Measurements from ENCODE around the gene LSMEM2.
A peak's percentile ranks its signal among the peaks of the same experiment; 100 is the strongest.
"Not testable (repeated sequence)": the region's sequence is repeated elsewhere in the genome, so short reads cannot be mapped to it uniquely, and the experiment has no call there.

LSMEM2 gene

DNA sequence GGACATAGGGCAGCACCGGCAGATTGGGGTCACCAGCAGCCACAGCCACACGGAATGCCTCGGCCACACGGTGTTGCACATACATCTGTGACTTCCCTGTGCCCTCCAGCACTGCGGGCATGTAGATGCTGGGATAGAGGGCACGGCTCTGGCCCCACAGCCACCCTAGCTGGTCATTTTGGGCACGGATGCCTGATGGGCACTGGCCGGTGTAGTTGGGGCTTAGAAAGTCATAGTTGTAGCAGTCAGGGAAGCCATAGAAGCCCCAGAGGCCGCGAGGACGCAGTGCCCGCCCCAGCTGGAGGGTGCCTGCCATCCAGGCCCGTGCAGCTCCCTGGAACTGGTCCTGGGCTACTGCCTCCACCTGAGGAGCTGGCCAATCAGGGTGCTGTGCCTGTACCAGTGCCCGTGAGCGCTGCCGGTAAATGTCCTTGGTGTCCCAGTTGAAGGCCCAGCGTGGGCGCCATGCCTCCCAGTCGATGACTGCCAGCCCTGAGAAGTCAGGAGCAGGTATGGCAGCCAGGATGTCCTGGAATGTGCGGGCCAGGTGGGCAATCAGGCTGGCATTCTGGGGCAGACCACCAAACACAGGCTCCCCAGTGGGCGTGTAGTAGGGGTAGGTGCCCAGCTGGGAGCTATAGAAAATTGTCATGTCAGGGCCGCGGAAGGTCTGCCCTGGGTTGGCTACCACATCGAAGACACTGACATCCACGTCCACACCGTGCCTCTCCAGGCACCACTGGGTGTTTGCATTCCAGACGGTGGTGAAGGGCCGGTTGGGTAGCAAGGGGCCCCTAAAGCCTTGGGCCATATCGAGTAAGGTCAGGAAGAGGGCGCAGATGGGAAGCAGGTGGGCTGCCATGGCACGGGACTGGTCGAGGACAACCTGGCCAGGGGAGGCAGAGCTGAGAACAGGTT lies 23.5 kb downstream of the LSMEM2 start:
- Histone ChIP-seq H3K9ac (ENCODE audit: low read length in 2 of 2) (no peak overlapping the region), H3K27ac (ENCODE audit: low read length) (no peak overlapping the region), H3K4me1 (ENCODE audit: control insufficient read depth, insufficient read depth, low read length) (peaks cover 39% of the 10 kb centered on the region), H3K4me3 (ENCODE audit: low read length in 2 of 2) (peak overlapping the region in 1 of 2 donors; percentile 40), H3K9me3 (ENCODE audit: control insufficient read depth in 2 of 2, low read length in 2 of 2) (no peaks in the 10 kb centered on the region), H3K27me3 (ENCODE audit: control insufficient read depth in 1 of 2, insufficient read depth in 2 of 2, low read length in 2 of 2) (no peaks in the 10 kb centered on the region), H3K36me3 (ENCODE audit: control insufficient read depth in 2 of 2, insufficient read depth in 2 of 2, low read length in 2 of 2) (no peaks in the 10 kb centered on the region)

DNA sequence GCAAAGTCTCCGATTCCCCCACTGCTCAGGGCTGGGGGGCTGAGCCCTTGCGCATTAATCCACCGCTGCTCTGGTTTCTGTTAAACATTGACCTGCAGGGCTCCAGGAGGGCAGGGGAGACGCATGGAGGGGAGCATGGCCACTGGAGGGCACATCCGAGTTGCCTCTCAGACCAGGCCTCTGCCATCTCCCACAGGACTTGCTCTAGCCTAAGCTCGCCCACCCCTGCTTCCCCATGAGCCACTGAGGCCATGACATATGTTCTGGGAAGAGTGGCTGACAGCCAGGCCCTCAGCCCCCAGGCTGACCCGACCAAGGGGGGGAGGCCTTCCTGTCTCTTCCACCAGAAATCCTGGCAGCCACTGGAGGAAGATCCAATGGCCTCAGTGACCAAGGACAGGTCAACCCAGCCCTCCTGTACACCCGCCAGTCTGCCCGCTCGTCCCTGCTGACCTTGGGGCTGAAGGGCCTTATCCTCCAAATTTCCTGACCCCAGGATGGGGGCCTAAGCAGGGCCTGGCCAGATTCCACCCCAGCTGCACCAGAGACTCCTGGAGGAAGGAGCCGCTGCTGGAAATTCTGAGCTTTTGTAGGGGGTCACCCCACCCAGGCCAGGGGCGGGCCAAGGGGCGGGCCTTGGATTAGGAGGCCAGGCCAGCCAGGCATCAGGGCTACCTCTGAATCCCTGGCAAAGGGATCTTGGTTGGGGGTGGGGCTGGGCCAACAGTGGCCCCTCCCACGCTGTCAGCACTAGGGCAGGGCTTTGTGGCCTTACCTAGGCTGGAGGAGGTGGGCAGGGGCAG lies 24.3 kb downstream of the LSMEM2 start, which contains the start of gene HYAL1:
HYAL1 (minus strand) TSS at position 562 of the 803 bp plus-strand sequence. CDS start 618 bp downstream, outside the sequence.
- Histone ChIP-seq H3K9ac (ENCODE audit: low read length in 2 of 2) (no peak within 1 kb of the TSS), H3K4me1 (ENCODE audit: control insufficient read depth, insufficient read depth, low read length) (peaks cover 37% of the 10 kb centered on the region), H3K9me3 (ENCODE audit: control insufficient read depth in 2 of 2, low read length in 2 of 2) (no peaks in the 10 kb centered on the region), H3K4me3 (ENCODE audit: low read length in 2 of 2) (peak within 1 kb of the TSS in 1 of 2 donors; percentile 40), H3K36me3 (ENCODE audit: control insufficient read depth in 2 of 2, insufficient read depth in 2 of 2, low read length in 2 of 2) (no peaks in the 10 kb centered on the region), H3K27me3 (ENCODE audit: control insufficient read depth in 1 of 2, insufficient read depth in 2 of 2, low read length in 2 of 2) (no peaks in the 10 kb centered on the region), H3K27ac (ENCODE audit: low read length) (no peak within 1 kb of the TSS)

DNA sequence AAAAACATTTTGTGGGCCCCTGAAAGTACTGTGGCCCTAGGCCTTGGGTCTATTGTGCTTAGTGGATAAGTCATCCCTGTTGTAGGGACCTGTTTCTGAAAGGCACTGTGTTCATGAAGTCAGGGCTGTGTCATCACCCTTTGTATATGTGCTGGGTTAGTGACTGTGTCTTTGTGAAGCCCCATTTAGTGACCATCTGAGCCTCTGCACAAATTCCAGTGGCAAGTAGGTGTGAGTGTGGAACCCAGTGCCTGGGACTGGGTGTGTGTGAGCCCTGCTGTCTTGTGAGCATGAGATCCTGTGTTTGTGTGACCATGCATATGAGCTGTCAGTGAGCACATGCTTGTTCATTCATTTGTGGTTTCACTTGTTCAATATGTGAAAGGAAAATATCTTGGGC lies 25.7 kb downstream of the LSMEM2 start:
- Histone ChIP-seq H3K4me1 (ENCODE audit: control insufficient read depth, insufficient read depth, low read length) (peaks cover 25% of the 10 kb centered on the region), H3K27me3 (ENCODE audit: control insufficient read depth in 1 of 2, insufficient read depth in 2 of 2, low read length in 2 of 2) (no peaks in the 10 kb centered on the region), H3K4me3 (ENCODE audit: low read length in 2 of 2) (no peak overlapping the region), H3K27ac (ENCODE audit: low read length) (no peak overlapping the region), H3K36me3 (ENCODE audit: control insufficient read depth in 2 of 2, insufficient read depth in 2 of 2, low read length in 2 of 2) (no peaks in the 10 kb centered on the region), H3K9ac (ENCODE audit: low read length in 2 of 2) (no peak overlapping the region), H3K9me3 (ENCODE audit: control insufficient read depth in 2 of 2, low read length in 2 of 2) (no peaks in the 10 kb centered on the region)

DNA sequence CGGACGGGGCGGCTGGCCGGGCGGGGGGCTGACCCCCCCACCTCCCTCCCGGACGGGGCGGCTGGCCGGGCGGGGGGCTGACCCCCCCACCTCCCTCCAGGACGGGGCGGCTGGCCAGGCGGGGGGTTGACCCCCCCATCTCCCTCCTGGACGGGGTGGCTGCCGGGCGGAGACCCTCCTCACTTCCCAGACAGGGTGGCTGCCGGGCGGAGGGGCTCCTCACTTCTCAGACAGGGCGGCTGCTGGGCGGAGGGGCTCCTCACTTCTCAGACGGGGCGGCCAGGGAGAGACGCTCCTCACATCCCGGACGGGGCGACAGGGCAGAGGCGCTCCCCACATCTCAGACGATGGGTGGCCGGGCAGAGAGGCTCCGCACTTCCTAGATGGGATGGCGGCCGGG lies 33.2 kb downstream of the LSMEM2 start:
- peaks cover 3 to 12% of the 10 kb centered on the region in 2 donors for H3K36me3 ChIP-seq (ENCODE audit: control insufficient read depth in 2 of 2, insufficient read depth in 2 of 2, low read length in 2 of 2)
- H3K4me3 ChIP-seq (ENCODE audit: low read length in 2 of 2); H3K4me1 ChIP-seq (ENCODE audit: control insufficient read depth, insufficient read depth, low read length); H3K27me3 ChIP-seq (ENCODE audit: control insufficient read depth in 1 of 2, insufficient read depth in 2 of 2, low read length in 2 of 2); H3K9me3 ChIP-seq (ENCODE audit: control insufficient read depth in 2 of 2, low read length in 2 of 2); H3K27ac ChIP-seq (ENCODE audit: low read length); H3K9ac ChIP-seq (ENCODE audit: low read length in 2 of 2): not testable (repeated sequence)

DNA sequence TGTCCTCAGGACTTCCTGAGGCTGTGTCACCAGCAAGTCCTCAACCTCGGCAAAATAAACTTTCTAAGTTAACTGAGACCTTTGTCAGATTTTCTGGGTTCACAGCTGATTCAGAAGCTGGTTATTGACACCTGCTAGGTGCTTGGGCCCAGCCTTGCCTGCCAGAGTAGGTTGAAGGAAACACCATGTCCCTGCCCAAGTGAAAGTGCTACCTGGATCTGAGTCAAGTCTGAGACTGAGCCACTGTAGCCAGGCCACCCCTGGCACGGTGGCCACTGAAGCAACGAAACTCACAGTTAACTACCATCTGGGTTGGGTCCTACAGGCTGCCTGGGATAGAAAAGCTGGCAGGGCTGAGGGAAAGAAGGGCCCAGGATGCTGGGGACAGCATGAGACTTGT lies 35.5 kb downstream of the LSMEM2 start:
- Histone ChIP-seq H3K9me3 (ENCODE audit: control insufficient read depth in 2 of 2, low read length in 2 of 2) (no peaks in the 10 kb centered on the region), H3K9ac (ENCODE audit: low read length in 2 of 2) (no peak overlapping the region), H3K27ac (ENCODE audit: low read length) (no peak overlapping the region), H3K4me1 (ENCODE audit: control insufficient read depth, insufficient read depth, low read length) (peaks cover 21% of the 10 kb centered on the region), H3K4me3 (ENCODE audit: low read length in 2 of 2) (no peak overlapping the region), H3K36me3 (ENCODE audit: control insufficient read depth in 2 of 2, insufficient read depth in 2 of 2, low read length in 2 of 2) (peaks cover 10 to 28% of the 10 kb centered on the region in 2 donors), H3K27me3 (ENCODE audit: control insufficient read depth in 1 of 2, insufficient read depth in 2 of 2, low read length in 2 of 2) (no peaks in the 10 kb centered on the region)

DNA sequence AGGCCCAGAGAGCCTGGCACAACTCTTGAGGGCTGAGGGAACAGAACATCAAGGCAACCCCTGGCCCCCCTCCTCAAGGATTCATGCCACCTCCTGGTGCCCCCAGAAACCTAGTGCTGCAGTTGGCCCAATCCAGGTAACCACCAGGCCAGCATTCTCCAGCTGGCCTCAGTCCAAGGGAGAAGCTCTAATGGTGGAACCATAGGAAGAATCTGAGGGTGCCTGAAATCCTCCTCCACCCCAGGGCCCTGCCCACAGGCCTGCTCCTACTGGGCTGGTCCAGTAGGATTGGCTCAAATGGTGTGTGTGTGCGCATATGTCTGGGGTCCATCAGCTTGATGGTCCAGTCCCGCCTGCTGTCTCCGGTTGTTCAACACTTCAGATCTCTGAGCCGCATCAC lies 35.9 kb downstream of the LSMEM2 start:
- H3K27me3 ChIP-seq (ENCODE audit: control insufficient read depth in 1 of 2, insufficient read depth in 2 of 2, low read length in 2 of 2) = no peaks in the 10 kb centered on the region
- no peak overlapping the region for H3K4me3 ChIP-seq (ENCODE audit: low read length in 2 of 2)
- no peak overlapping the region for H3K9ac ChIP-seq (ENCODE audit: low read length in 2 of 2)
- no peak overlapping the region for H3K27ac ChIP-seq (ENCODE audit: low read length)
- H3K36me3 ChIP-seq (ENCODE audit: control insufficient read depth in 2 of 2, insufficient read depth in 2 of 2, low read length in 2 of 2) = peaks cover 10 to 30% of the 10 kb centered on the region in 2 donors
- no peaks in the 10 kb centered on the region for H3K9me3 ChIP-seq (ENCODE audit: control insufficient read depth in 2 of 2, low read length in 2 of 2)
- peaks cover 26% of the 10 kb centered on the region for H3K4me1 ChIP-seq (ENCODE audit: control insufficient read depth, insufficient read depth, low read length)

DNA sequence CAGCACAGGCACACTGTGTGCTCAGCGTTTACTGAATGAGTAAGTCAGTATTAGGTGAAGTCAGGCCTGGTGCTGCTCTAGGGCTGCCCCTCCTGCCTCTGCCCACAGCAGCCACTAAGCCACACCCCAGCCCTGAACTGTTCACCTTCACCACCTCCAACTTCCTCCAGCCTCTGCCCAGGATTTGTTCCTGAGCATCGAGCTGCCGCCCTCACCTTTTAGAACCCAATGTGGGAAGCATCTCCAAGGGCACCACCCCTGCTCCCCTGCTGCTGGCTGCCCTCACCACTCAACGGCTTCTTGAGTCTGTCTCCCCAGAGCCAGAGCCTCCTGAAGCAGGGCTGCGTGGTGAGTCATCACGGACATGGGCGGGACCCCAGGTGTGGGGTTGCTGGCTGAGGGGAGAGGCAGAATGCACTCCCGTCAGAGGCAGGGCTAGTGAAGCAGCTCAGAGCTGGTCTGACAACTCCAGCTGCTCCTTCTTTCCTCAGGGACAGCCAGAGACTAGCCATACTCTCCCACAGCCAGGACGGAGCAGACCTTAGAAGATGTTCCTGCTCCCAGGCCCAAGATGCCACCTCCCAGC lies 37.9 kb downstream of the LSMEM2 start:
- no peaks in the 10 kb centered on the region for H3K27me3 ChIP-seq (ENCODE audit: control insufficient read depth in 1 of 2, insufficient read depth in 2 of 2, low read length in 2 of 2)
- H3K4me1 ChIP-seq (ENCODE audit: control insufficient read depth, insufficient read depth, low read length) = peaks cover 36% of the 10 kb centered on the region
- H3K27ac ChIP-seq (ENCODE audit: low read length) = no peak overlapping the region
- no peak overlapping the region for H3K4me3 ChIP-seq (ENCODE audit: low read length in 2 of 2)
- H3K9me3 ChIP-seq (ENCODE audit: control insufficient read depth in 2 of 2, low read length in 2 of 2) = no peaks in the 10 kb centered on the region
- H3K36me3 ChIP-seq (ENCODE audit: control insufficient read depth in 2 of 2, insufficient read depth in 2 of 2, low read length in 2 of 2) = peaks cover 10 to 30% of the 10 kb centered on the region in 2 donors
- peak overlapping the region in 1 of 2 donors; percentile 47 for H3K9ac ChIP-seq (ENCODE audit: low read length in 2 of 2)

DNA sequence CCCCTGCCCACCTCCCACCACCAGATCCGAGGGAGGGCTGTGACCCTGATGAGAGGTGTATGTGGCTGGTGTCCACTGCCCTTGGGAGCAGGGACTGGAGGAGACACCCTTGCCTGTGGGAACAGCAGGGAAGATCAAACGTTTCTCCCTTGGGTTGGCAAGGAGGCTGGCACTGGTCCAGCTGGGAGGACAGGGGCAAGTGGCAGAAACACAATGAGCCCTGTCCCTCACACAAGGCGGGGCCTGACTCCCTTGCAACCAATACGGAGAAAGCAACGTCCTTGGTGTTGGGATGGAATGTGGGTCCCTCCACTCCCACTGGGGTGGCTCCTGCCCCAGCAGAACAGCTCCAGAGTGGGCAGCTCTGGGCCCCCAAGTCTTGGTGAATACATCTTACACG lies 38.4 kb downstream of the LSMEM2 start:
- Histone ChIP-seq H3K4me1 (ENCODE audit: control insufficient read depth, insufficient read depth, low read length) (peaks cover 41% of the 10 kb centered on the region), H3K27me3 (ENCODE audit: control insufficient read depth in 1 of 2, insufficient read depth in 2 of 2, low read length in 2 of 2) (no peaks in the 10 kb centered on the region), H3K36me3 (ENCODE audit: control insufficient read depth in 2 of 2, insufficient read depth in 2 of 2, low read length in 2 of 2) (peaks cover 10 to 30% of the 10 kb centered on the region in 2 donors), H3K9ac (ENCODE audit: low read length in 2 of 2) (peak overlapping the region in 1 of 2 donors; percentile 47), H3K9me3 (ENCODE audit: control insufficient read depth in 2 of 2, low read length in 2 of 2) (no peaks in the 10 kb centered on the region), H3K4me3 (ENCODE audit: low read length in 2 of 2) (no peak overlapping the region), H3K27ac (ENCODE audit: low read length) (no peak overlapping the region)

DNA sequence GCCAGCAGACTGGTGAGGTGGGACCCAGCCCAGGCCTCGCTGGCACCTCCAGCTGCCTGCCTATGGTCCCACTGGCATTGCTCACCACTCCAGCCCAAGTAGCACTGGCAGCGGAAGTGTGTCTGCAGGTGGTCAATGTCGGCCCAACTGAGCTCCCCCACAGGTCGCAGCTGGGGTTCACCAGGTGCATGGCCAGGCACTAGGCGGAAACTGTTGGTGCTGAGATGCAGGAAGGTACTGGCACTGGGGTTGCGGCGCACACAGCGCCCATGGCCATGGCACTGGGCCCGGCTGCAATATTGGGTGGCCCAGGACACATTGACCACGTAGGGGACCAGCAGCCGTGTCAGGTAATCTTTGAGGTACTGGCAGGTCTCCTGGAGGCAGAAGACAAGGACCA lies 39.3 kb downstream of the LSMEM2 start:
- H3K36me3 ChIP-seq (ENCODE audit: control insufficient read depth in 2 of 2, insufficient read depth in 2 of 2, low read length in 2 of 2) = peaks cover 10 to 30% of the 10 kb centered on the region in 2 donors
- no peaks in the 10 kb centered on the region for H3K27me3 ChIP-seq (ENCODE audit: control insufficient read depth in 1 of 2, insufficient read depth in 2 of 2, low read length in 2 of 2)
- no peak overlapping the region for H3K27ac ChIP-seq (ENCODE audit: low read length)
- H3K4me3 ChIP-seq (ENCODE audit: low read length in 2 of 2) = peak overlapping the region in 1 of 2 donors; percentile 40
- peak overlapping the region; percentile 5 to 8 for H3K9ac ChIP-seq (ENCODE audit: low read length in 2 of 2)
- no peaks in the 10 kb centered on the region for H3K9me3 ChIP-seq (ENCODE audit: control insufficient read depth in 2 of 2, low read length in 2 of 2)
- peaks cover 47% of the 10 kb centered on the region for H3K4me1 ChIP-seq (ENCODE audit: control insufficient read depth, insufficient read depth, low read length)

DNA sequence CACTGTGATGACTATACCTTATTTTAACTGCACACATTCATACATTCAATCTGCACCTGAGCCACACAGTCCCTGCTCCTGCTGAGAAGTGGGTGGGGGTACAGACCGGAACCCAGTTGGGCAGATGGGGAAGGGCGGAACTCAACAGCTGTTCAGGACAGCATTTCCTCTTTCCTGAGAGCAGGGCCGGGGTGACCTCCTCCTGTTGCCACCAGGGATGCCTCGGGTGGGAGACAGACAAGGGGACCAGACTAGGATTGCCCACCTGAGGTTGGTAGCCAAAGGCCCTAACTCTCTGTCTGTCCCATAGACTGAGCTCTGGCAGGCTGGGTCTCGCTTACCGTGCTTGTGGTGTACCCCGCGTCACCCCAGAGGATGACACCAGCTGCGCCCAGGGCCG lies 39.7 kb downstream of the LSMEM2 start:
- no peaks in the 10 kb centered on the region for H3K27me3 ChIP-seq (ENCODE audit: control insufficient read depth in 1 of 2, insufficient read depth in 2 of 2, low read length in 2 of 2)
- H3K9me3 ChIP-seq (ENCODE audit: control insufficient read depth in 2 of 2, low read length in 2 of 2) = no peaks in the 10 kb centered on the region
- H3K4me3 ChIP-seq (ENCODE audit: low read length in 2 of 2) = peak overlapping the region in 1 of 2 donors; percentile 40
- peaks cover 47% of the 10 kb centered on the region for H3K4me1 ChIP-seq (ENCODE audit: control insufficient read depth, insufficient read depth, low read length)
- peaks cover 10 to 30% of the 10 kb centered on the region in 2 donors for H3K36me3 ChIP-seq (ENCODE audit: control insufficient read depth in 2 of 2, insufficient read depth in 2 of 2, low read length in 2 of 2)
- H3K9ac ChIP-seq (ENCODE audit: low read length in 2 of 2) = peak overlapping the region; percentile 8 to 36
- H3K27ac ChIP-seq (ENCODE audit: low read length) = peak overlapping the region; percentile 11

Measured in stomach smooth muscle (tissue), 2 donors.